ENCODE data around the gene PEX14. TPM values are rescaled to one million over a fixed set of nuclear protein-coding genes. Genes with fewer than 3 reads are reported as not detected.

The PEX14 gene
- total and polyA plus RNA-seq, 9 of the 15 experiments (the other 6 are each of a cell fraction or from before 2014, with no cell fraction given), result 2.6 to 45.7 (median 22.7) TPM

DNA sequence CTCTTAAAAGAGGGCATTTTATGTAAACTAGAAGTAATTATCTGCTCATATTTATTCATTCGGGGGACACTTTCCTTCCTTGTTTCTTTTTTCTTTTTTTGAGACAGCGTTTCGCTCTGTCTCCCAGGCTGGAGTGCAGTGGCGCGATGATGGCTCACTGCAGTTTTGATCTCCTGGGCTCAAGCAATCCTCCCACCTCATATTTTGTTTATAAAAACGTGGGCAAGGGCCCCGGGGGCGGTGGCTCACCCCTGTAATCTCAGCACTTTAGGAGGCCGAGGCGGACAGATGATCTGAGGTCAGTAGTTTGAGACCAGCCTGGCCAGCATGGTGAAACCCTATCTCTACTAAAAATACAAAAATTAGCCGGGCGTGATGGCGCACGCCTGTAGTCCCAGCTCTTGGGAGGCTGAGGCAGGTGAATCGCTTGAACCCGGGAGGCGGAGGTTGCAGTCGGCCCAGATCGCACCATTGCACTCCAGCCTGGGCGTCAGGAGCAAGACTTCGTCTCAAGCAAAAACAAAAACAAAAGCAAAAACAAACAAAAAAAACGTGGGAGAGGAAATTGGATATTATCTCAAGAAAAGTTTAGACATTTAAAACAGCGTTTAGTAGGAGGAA is 1.5 kb upstream of the PEX14 start (continued):
- TF ChIP-seq, protein P1, sequence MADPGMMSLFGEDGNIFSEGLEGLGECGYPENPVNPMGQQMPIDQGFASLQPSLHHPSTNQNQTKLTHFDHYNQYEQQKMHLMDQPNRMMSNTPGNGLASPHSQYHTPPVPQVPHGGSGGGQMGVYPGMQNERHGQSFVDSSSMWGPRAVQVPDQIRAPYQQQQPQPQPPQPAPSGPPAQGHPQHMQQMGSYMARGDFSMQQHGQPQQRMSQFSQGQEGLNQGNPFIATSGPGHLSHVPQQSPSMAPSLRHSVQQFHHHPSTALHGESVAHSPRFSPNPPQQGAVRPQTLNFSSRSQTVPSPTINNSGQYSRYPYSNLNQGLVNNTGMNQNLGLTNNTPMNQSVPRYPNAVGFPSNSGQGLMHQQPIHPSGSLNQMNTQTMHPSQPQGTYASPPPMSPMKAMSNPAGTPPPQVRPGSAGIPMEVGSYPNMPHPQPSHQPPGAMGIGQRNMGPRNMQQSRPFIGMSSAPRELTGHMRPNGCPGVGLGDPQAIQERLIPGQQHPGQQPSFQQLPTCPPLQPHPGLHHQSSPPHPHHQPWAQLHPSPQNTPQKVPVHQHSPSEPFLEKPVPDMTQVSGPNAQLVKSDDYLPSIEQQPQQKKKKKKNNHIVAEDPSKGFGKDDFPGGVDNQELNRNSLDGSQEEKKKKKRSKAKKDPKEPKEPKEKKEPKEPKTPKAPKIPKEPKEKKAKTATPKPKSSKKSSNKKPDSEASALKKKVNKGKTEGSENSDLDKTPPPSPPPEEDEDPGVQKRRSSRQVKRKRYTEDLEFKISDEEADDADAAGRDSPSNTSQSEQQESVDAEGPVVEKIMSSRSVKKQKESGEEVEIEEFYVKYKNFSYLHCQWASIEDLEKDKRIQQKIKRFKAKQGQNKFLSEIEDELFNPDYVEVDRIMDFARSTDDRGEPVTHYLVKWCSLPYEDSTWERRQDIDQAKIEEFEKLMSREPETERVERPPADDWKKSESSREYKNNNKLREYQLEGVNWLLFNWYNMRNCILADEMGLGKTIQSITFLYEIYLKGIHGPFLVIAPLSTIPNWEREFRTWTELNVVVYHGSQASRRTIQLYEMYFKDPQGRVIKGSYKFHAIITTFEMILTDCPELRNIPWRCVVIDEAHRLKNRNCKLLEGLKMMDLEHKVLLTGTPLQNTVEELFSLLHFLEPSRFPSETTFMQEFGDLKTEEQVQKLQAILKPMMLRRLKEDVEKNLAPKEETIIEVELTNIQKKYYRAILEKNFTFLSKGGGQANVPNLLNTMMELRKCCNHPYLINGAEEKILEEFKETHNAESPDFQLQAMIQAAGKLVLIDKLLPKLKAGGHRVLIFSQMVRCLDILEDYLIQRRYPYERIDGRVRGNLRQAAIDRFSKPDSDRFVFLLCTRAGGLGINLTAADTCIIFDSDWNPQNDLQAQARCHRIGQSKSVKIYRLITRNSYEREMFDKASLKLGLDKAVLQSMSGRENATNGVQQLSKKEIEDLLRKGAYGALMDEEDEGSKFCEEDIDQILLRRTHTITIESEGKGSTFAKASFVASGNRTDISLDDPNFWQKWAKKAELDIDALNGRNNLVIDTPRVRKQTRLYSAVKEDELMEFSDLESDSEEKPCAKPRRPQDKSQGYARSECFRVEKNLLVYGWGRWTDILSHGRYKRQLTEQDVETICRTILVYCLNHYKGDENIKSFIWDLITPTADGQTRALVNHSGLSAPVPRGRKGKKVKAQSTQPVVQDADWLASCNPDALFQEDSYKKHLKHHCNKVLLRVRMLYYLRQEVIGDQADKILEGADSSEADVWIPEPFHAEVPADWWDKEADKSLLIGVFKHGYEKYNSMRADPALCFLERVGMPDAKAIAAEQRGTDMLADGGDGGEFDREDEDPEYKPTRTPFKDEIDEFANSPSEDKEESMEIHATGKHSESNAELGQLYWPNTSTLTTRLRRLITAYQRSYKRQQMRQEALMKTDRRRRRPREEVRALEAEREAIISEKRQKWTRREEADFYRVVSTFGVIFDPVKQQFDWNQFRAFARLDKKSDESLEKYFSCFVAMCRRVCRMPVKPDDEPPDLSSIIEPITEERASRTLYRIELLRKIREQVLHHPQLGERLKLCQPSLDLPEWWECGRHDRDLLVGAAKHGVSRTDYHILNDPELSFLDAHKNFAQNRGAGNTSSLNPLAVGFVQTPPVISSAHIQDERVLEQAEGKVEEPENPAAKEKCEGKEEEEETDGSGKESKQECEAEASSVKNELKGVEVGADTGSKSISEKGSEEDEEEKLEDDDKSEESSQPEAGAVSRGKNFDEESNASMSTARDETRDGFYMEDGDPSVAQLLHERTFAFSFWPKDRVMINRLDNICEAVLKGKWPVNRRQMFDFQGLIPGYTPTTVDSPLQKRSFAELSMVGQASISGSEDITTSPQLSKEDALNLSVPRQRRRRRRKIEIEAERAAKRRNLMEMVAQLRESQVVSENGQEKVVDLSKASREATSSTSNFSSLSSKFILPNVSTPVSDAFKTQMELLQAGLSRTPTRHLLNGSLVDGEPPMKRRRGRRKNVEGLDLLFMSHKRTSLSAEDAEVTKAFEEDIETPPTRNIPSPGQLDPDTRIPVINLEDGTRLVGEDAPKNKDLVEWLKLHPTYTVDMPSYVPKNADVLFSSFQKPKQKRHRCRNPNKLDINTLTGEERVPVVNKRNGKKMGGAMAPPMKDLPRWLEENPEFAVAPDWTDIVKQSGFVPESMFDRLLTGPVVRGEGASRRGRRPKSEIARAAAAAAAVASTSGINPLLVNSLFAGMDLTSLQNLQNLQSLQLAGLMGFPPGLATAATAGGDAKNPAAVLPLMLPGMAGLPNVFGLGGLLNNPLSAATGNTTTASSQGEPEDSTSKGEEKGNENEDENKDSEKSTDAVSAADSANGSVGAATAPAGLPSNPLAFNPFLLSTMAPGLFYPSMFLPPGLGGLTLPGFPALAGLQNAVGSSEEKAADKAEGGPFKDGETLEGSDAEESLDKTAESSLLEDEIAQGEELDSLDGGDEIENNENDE (IDR thresholded peaks at IDR 0.05; ENCODE audit: low read depth, low read length), result no peak
- TF ChIP-seq, protein P2, sequence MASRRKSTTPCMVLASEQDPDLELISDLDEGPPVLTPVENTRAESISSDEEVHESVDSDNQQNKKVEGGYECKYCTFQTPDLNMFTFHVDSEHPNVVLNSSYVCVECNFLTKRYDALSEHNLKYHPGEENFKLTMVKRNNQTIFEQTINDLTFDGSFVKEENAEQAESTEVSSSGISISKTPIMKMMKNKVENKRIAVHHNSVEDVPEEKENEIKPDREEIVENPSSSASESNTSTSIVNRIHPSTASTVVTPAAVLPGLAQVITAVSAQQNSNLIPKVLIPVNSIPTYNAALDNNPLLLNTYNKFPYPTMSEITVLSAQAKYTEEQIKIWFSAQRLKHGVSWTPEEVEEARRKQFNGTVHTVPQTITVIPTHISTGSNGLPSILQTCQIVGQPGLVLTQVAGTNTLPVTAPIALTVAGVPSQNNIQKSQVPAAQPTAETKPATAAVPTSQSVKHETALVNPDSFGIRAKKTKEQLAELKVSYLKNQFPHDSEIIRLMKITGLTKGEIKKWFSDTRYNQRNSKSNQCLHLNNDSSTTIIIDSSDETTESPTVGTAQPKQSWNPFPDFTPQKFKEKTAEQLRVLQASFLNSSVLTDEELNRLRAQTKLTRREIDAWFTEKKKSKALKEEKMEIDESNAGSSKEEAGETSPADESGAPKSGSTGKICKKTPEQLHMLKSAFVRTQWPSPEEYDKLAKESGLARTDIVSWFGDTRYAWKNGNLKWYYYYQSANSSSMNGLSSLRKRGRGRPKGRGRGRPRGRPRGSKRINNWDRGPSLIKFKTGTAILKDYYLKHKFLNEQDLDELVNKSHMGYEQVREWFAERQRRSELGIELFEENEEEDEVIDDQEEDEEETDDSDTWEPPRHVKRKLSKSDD (conservative IDR thresholded peaks at IDR 0.05; ENCODE audit: low read length), result no peak
- TF ChIP-seq ZC3H8 (IDR thresholded peaks at IDR 0.05), result 0 out of 2 replicates have a peak, but pooled peaks have one; percentile 44
- no peak for TF ChIP-seq HNRNPLL (IDR thresholded peaks at IDR 0.05; ENCODE audit: low read depth, low read length, poor library complexity, severe bottlenecking)
- TF ChIP-seq POLR2G (IDR thresholded peaks at IDR 0.05; ENCODE audit: low read depth, low read length), result peak; percentile 56
- TF ChIP-seq HDAC2 (IDR thresholded peaks at IDR 0.05), result 0 out of 2 replicates have a peak, but pooled peaks have one; percentile 28
- no peak for TF ChIP-seq PCBP1 (IDR thresholded peaks at IDR 0.05; ENCODE audit: low read depth, low read length, poor library complexity, severe bottlenecking)
- no peak for TF ChIP-seq RFX7 (CRISPR knock-in tag; IDR thresholded peaks at IDR 0.05)
- TF ChIP-seq, protein P3, sequence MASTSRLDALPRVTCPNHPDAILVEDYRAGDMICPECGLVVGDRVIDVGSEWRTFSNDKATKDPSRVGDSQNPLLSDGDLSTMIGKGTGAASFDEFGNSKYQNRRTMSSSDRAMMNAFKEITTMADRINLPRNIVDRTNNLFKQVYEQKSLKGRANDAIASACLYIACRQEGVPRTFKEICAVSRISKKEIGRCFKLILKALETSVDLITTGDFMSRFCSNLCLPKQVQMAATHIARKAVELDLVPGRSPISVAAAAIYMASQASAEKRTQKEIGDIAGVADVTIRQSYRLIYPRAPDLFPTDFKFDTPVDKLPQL (IDR thresholded peaks at IDR 0.05; ENCODE audit: extremely low read depth, insufficient read length), result peak; percentile 18
- TF ChIP-seq TAF1 (IDR thresholded peaks at IDR 0.05; ENCODE audit: control insufficient read depth, extremely low read depth, insufficient read depth, low read length, severe bottlenecking), result peak; percentile 49
- peak; percentile 41 for TF ChIP-seq ZBTB2 (IDR thresholded peaks at IDR 0.05)
